GM19463 (cell line): ENCODE data around the gene PMM2.

Experiments
- ATAC-seq: cut with Tn5 transposase; IDR thresholded peaks from one replicate; pipeline ENCODE4 v1.9.1; 2021; ENCODE audit warnings: mild to moderate bottlenecking, moderate library complexity; ENCODE audit not compliant: unreplicated experiment

The PMM2 gene

DNA sequence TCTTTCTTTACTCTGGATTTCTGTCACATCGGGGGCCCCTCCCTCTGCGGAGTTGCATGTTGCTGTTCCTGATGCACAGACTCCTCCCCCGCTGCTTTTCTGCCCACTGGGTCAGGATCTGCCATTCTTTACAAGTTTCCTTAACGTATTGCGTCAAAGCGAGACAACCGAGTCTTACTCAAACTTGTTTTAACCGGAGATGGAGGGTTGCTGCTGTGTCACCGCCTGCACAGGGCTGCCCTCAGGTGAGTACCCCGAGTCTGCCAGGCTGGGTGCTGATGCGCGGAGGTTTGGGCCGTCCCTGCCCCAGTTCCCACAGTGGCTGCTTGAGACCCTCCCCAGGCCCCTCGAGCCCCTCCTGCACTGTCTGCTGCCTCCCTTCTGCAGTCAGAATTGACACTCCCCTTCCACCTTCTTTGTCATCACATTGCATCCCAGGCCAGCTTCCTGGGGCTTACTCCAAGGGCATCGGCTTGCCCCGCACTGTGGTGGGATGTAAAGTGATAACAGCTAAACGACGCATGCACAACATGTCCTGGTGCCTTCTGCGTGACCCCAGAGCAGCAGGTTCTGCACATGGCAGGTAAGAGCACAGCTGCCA lies 51.9 kb downstream of the PMM2 start:
- ATAC-seq, result no peak

DNA sequence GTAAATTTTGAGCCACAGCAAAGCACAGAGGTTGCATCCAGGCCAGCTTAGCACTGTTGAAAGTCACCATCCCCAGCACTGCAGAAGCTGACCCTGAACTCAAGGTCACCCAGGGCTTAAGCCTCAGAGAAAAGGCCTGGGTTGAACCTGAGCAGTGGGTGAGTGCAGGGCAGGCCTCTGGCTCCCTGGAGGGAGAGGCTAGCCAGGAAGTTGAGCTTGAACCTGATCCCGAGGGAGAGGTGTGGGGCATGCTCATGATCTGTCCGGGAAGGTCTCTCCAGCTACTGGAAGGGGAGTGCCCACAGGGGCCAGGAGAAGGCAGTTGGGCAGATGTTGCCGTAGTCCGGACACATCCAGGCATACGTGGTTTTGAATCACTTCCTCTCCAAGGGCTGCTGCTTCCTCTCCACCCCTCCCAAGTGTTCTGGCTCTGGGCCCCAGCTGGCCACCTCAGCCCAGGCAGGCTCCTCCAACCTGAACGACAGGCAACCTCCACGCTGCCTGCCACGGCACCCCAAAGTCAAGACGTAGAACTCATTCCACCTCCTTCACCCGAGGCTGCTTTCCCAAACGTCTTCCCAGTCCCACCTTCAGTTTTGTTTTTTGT lies 52.7 kb downstream of the PMM2 start:
- ATAC-seq, result no peak

DNA sequence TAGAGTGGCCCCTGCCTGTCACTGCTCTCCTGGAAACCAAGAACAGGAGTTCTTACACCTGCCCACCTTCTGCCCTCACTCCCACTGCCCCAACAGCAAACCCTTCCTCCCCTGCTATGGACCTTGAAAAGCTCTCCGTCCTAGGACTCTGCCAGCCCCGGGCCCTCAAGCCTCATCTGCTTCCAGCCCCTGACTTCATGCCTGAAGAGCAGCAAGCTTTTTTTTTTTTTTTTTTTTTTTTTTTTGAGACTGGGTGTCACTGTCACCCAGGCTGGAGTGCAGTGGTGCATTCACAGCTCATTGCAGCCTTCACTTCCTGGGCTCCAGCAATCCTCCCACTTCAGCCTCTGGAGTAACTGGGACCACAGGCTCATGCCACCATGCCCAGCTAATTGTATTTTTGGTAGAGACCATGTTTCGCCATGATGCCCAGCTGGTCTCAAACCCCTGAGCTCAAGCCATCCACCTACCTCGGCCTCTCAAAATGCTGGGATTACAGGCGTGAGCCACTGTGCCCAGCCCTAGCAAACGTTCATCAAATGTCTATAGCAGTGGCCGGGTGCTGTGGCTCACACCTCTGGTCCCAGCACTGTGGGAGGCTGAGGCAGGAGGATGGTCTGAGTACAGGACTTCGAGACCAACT lies 54.2 kb downstream of the PMM2 start:
- ATAC-seq, result no peak

DNA sequence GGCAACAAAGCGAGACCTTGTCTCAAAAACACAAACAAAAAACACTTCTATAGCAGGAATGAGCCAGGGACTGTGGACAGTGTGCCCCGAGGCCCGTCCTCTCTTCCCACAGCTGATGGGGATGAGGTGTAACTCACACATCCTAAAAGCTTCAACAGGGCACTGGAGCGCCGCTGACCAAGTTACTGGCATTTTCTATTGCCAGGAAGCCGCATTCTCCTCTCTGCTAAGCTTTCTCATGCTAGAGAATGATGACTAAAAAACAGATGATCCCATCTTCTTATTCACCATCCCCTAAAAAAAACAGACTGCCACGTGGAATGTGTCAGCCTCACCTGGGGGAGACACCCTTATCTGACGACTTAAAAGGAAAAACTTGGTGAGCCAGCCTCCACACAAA lies 54.9 kb downstream of the PMM2 start:
- ATAC-seq, result no peak

DNA sequence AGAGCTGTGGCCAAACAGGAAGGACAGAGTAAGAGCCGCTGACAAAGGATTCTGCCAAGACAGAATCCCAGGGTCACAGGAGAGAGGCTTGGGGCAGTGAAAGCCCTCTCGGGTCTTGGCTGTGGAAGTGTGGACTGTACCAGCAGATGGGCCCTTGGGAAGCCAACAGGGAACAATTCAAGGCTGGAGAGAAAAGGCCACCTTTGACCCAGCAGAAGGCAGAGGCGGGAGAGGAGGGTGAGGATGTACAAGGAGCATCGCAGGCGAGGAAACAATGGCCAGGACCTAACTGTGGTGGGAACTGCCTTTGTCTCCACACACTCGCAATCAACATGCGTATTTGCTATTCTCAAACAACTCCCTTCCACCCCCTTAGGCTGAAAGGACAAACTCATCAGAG lies 55.5 kb downstream of the PMM2 start:
- no peak for ATAC-seq

DNA sequence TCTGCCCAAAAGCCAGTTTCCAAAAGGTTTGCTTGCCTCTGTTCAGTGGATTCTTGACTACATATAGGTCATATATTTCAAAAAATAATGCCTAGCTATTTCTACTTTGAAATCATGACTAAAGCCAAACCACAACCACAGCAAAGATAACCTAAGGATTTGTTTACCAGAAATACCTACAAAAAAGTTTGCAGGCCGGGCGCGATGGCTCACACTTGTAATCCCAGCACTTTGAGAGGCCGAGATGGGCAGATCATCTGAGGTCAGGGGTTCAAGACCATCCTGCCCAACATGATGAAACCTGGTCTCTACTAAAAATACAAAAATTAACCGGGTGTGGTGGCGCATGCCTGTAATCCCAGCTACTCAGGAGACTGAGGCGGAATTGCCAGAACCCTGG lies 56.0 kb downstream of the PMM2 start:
- no peak for ATAC-seq

DNA sequence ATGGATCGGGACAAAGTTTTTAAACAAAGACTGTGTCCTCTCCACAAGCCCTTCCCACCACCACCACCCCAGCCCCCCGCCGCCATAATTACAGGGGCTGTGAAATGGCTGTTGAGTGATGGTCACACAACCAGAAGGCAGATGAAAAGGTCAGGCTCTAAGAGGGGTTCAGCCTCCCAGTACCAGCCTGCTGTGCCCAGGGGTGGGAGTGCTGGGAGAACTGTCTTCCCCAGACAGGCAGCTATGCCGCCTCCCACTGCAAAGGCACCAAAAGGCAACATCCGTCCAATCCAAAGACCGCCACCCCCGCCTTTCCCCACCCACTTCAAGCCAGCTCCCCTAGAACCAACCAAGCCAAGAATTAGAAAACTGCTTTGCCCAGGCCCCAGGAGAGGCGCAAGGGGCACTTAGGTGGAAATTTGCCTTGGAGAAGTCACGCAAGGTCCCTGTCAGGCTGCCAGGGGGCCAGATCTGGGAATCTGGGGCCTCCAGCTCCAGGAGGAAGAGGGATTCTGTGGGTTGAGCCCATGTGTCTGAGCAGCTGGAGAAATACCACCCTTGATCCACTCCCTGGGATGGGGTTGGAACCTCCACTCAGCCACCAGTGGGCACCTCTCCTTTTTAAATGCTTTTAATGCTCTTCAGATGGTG lies 56.8 kb downstream of the PMM2 start:
- ATAC-seq, result no peak

DNA sequence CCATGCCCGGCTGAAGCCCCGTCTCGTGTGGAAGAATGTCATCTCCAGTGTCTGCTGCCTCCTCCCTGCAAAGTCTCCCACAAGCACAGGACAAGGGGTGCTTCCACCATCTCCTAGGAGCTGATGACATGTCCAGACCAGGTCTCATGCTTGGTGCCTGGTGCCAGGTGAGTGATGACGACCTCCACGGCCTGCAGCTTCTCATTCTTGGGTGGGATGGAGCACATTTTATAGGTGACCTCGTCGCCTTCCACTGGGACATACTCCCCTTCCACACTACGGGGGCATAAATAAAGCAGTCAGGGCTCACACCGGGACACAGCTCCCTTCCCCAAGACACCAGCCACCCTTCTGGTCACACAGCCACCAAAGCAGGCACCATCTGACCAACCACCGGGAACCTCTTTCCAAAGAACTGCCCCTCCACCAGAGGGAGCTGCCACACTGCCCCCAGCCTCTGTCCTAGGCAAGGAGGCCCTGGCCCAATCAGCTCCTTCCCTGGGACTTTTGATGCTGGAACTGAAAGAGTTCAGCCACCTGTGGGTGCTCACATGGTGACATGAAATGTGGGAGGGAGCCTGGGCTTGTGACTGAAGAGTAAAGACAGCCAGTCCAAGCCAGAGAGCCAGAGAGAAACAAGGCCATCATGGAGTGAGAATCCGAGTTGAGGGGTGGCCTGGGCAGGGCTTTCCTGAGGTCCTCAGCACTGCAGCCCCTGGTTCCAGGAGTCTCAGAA lies 57.6 kb downstream of the PMM2 start:
- no peak for ATAC-seq

DNA sequence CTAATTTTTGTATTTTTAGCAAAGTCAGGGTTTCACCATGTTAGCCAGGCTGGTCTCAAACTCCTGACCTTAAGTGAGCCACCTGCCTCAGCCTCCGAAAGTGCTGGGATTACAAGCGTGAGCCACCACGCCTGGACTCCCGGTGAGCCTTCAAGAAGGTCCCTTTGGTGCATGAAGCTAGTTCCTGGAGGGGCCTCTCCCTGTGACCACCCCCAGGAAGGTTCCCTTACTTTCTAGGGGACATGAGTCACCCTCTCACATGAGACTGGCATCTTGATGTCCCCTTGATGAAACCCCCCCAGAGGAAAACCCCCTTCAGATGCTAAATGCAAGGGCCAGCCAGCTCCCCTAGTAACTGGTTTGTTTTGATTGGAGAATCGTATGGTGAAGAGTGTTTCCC lies 58.3 kb downstream of the PMM2 start:
- ATAC-seq, result no peak

DNA sequence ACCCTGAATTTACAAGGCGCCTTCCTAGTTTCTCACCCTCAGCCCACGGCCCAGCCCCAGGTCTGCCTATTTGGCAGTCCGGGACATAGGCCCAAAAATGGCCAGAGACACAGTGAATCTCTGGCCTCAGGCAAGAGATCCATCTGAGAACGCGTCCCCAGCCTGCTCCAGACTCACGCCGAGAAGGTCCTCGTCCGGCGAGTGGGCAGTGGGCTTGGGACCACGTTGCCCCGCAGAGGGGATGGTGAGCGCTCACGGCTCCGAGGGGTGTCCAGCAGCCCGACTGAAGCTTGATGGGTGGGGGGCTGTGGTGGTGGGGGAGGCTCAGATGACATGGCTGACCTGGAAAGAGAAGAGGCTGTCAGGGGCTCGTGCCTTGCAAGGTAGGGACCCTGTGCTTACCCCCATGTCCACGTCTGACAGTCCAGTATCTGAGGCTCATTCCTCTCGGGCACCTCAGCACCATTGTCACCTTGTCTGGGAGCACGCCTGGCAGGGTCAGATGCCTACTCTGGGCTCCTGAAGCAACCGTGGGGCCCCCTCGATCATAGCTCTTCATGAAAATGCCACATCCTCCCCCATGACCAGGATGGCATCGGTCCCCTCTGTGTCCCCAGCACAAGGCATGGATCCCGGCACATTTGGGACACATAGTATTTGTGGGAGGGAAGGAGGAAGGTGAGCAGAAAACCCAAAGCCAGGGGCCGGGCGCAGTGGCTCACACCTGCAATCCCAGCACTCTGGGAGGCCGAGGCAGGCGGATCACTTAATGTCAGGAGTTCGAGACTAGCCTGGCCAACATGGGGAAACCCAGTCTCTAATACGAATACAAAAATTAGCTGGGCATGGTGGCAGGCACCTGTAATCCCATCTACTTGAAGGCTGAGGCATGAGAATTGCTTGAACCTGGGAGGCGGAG lies 61.6 kb downstream of the PMM2 start:
- no peak for ATAC-seq

DNA sequence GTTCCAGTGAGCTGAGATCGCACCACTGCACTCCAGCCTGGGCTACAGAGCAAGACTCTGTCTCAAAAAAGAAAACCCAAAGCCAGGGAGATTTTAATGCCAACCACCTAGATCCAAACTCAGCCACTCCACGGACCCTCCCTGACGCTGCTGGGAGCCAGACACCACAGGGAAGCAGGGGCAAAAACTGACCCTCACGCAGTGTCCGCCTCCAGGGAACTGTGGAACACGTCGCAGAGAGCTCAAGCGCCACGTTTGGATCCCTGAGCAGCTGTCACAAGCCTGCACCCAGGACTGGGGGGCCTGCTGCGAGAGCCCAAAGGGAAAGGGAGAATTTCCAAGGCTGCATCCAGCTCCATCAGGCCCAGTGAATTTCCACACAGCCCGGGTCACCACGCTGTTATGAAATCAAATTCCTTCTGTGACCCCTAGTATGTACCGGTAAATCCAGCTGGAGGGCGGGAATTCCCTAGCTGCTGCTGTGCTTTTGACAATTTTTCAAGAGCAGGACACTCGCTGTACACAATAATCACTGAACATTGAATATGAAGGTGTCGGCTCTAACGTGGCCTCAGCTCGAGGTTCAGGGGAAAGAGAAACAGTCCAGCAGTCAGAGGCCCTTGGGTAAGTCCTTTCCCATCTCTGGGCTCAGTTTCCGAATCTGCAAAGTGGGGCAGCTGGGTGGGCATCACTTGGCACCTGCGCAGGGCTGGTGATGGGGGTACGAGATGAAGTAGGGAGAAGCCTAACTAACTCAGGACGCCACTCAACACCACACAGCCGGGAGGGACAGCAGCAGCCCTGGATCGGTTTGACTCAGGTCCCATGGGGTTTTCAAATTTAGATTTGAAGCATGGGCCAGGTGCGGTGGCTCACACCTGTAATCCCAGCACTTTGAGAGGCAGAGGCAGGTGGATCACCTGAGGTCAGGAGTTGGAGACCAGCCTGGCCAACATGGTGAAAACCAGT lies 62.6 kb downstream of the PMM2 start:
- ATAC-seq, result no peak

DNA sequence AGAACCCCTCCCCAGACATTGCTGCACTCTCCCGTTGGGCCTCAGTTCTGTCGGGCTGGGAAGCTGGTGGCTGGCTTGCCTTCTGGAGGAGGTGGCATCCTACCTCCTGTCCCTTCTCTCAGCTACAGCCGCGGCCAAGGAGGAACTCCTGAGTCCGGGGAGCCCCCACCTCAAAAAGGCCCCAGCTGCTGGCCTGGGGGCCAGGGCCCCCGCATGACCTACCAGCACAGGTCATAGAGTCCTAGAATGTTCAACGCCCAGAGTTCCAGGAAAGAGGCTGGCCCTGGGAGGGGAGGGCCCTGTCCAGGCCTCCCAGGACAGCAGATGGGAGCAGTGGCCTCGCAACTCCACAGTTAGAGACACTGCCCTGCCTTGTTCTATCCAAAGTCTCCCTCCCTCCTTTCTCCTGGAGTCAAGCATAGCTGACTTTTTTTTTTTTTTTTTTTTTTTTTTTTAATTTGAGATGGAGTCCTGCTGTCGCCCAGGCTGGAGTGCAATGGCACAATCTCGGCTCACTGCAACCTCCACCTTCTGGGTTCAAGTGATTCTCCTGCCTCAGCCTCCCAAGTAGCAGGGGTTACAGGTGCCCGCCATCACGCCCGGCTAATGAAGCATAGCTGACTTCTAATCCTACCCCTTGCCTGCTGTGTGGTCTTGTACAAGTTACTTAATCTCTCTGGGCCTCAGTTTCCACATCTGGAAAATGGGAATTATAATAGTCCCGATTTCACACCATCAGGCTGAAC lies 64.1 kb downstream of the PMM2 start:
- no peak for ATAC-seq

DNA sequence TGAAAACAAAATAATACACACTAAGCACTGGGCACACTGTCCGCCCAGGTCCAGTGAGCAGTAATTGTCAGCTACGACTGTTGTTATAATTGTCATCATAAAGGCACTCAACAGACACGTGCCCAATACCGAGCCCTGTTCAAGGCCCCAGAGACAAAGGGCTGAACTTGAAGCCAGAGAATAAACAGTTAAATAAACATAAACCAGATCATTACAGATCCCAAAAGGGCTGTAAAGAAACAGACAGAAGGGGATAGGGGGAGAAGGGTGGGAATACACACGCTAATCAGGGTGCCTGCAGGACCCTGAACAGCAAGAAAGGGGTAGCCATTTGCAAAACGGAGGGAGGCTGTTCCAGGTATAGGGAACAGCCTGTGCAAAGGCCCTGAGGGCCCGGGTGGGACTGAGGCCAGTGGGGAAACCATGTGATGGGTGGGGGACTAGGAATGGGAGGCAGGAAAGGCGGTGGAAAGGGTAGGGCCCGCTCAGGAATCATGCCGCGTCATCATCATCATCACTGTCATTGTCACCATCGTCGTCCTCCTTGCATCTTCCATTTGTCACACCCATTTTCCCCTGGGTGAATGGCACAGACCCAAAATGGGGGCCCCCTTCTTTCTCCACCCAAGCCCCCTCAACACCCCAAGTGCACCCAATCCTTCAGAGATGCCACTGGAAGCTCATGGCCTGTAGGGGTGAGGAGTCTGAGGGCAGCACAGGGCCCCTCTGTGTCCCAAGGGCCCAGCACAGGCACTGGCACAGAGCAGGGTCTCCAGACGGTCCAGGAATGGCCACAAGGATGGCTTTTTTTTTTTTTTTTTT lies 64.9 kb downstream of the PMM2 start:
- no peak for ATAC-seq

DNA sequence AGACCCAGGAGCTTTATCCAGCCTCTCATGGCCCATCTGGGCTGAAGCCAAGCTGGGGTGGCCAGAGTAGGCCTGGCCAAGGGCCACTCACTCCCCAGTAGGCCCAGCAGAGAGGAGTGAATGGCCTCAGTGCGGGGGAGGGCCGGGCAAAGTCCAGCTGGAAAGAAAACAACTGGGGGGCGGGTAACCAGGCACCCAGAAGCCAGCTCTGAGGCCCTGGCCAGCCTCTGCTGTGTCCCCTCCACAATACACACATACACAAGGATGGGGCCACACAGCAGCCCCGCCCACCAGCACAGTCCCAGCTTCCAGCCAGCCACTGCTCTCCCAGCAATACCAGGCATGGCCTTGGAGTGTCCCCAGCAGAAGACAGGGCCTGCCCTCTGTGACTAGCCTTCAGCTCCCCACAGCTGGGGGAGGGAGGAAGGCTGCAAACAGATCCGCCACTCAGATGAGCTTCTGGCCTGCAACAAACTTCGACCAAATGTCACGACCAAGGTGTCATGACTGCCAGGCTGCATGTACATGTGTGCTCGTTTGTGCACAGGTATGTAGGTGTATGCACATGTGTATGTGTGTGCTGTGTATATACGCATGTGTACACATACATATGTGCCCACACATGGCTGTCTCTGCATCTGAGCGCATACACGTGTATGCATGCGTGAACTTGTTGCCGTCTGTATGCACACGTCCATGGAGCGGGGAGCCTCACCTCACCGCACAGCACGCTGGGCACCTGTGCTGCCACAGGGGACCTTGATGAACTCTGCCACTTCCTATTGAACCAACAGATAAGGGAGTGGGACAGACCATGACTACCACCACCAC lies 66.2 kb downstream of the PMM2 start:
- ATAC-seq, result no peak

DNA sequence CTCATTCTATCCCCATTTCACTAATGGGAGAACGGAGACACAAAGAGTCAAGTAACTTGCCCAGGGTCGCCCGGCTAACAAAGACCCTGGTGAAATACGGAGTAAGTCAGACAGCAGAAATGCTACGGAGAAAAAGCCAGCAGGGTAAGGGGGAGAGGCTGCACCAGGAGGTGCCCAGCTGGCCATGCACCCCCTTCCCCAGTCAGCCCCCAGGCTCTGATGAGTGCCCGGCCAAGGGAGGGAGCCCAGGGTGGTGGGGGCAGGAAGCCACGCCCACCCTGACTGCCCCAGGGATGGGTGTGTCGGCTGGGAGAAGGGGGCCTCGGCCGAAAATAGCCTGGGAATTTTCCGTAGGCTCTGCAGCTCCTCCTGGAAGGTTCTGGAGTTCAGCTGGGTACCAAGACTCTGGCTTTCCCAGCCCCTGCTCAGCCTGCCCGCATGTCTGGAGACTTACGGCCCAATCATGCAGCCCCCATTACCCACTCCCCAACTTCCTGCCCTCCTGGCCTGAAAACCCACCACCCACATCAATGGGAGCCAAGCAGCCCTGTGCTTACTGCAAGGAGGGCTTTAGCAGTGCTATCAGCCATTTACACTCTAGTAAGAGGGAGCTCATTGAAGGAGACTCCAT lies 67.0 kb downstream of the PMM2 start:
- no peak for ATAC-seq

DNA sequence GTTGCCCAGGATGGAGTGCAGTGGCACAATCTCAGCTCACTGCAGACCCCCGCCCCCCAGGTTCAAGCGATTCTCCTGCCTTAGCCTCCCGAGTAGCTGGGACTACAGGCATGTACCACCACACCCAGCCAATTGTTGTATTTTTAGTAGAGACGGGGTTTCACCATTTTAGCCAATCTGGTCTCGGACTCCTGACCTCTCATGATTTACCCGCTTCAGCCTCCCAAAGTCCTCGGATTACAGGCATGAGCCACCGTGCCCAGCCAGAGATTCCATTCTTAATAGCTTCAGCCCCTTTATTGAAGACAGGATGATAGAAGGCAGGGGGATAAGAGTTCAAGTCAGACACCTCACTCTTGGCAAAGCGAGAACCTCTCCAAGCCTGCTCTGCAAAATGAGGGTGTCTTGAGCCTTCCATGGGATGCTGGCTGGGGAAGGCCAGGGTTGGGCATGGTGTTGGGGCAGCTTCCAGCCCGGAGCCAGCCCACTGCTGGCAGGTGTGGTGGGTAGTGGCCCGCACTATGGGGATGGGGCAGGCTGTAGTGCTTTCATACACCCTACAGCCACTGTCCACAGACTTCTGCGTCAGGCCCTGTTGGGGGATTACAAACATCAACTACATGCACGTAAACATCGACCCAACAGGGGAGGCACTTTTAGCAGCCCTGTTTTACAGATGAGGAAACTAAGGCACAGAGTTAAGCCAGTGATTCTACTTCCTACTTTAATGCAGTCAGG lies 67.7 kb downstream of the PMM2 start:
- ATAC-seq, result no peak
